Esophagus squamous epithelium (tissue), 5 donors: ENCODE results near the gene FHOD3. TPM values are rescaled to one million over a fixed set of nuclear protein-coding genes. Genes with fewer than 3 reads are reported as not detected.

Experiments
- DNase-seq: peaks from one replicate; lab custom pipeline; 2025; lab: John Stamatoyannopoulos, UW
- H3K27ac ChIP-seq, 4 donors: fragments of 200-600 bp; sonication (generic); one replicate each; pipeline ENCODE4 v1.5.1; 2016 to 2019; ENCODE audit warnings: mild to moderate bottlenecking in 1 of 4
- H3K27me3 ChIP-seq, 4 donors: fragments of 200-600 bp; sonication (generic); 1 replicate in 3 of 4; 2 replicates in 1 of 4; pipeline versions ENCODE4 v1.5.1 to v1.6.0; 2017 to 2021; ENCODE audit warnings: antibody characterized with exemption in 1 of 4
- H3K36me3 ChIP-seq, 3 donors: fragments of 200-600 bp; sonication (generic); one replicate each; pipeline ENCODE4 v1.5.1; 2016 to 2019
- H3K4me1 ChIP-seq, 3 donors: fragments of 200-600 bp; sonication (generic); one replicate each; pipeline ENCODE4 v1.5.1; 2017 to 2019
- H3K4me3 ChIP-seq, 4 donors: fragments of 200-600 bp; sonication (generic); 1 replicate in 3 of 4; 2 replicates in 1 of 4; pipeline ENCODE4 v1.5.1; 2016 to 2019; ENCODE audit warnings: mild to moderate bottlenecking in 2 of 4, moderate library complexity in 1 of 4
- H3K9me3 ChIP-seq, 3 donors: fragments of 200-600 bp; sonication (generic); one replicate each; pipeline ENCODE4 v1.5.1; 2016 to 2019
- POLR2A ChIP-seq, 4 donors: fragments of 450-650 bp; IDR thresholded peaks; one replicate each; pipeline ENCODE4 v1.6.1; 2017; ENCODE audit warnings: antibody characterized with exemption in 4 of 4, mild to moderate bottlenecking in 4 of 4, moderate library complexity in 3 of 4
- WGBS, 2 donors: methylation state at CpG; one replicate each; pipeline ENCODE4 v1.1.5; 2018; 5-methylcytosine and 5-hydroxymethylcytosine counted together
- intact Hi-C: fragments of 100-400 bp; cut with DNase I; formaldehyde crosslinking; loops from one replicate; pipeline ENCODE4 v1.15.0; 2022
- total RNA-seq, 4 donors: library from RNA; depleted of rRNA; stranded (reverse); fragments of >200 nt; gene quantifications; one replicate each; pipeline ENCODE4 v1.1.0, GENCODE V29; 2016
- TF ChIP-seq, protein P1 (sequence below), 6 experiments: fragments of 450-650 bp in 4 of 6; fragments of 200-600 bp in 2 of 6; sonication (generic) in 2 of 6; IDR thresholded peaks; one replicate each; pipeline ENCODE4 v1.5.1; 2016 to 2019; ENCODE audit warnings: antibody characterized with exemption in 6 of 6, mild to moderate bottlenecking in 4 of 6, moderate library complexity in 4 of 6
- donor health status: DM: yes; HTN: yes; CAD: no.

FHOD3 gene
- total RNA-seq, 4 donors from 2014 or later: 3.1 to 29.6 (median 5.7) TPM

- TF ChIP-seq, protein P1, sequence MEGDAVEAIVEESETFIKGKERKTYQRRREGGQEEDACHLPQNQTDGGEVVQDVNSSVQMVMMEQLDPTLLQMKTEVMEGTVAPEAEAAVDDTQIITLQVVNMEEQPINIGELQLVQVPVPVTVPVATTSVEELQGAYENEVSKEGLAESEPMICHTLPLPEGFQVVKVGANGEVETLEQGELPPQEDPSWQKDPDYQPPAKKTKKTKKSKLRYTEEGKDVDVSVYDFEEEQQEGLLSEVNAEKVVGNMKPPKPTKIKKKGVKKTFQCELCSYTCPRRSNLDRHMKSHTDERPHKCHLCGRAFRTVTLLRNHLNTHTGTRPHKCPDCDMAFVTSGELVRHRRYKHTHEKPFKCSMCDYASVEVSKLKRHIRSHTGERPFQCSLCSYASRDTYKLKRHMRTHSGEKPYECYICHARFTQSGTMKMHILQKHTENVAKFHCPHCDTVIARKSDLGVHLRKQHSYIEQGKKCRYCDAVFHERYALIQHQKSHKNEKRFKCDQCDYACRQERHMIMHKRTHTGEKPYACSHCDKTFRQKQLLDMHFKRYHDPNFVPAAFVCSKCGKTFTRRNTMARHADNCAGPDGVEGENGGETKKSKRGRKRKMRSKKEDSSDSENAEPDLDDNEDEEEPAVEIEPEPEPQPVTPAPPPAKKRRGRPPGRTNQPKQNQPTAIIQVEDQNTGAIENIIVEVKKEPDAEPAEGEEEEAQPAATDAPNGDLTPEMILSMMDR (IDR thresholded peaks at IDR 0.05): no peak
- no peak for TF ChIP-seq POLR2A (IDR thresholded peaks at IDR 0.05)
- WGBS, 2 donors: 78 to 84% methylated on average over 8 to 10 of the region's 10 CpGs
- intact Hi-C loops: no loop called here
Measured at GRCh38 chr18:36595046-36595817, 297.7 kb downstream of the FHOD3 start.

GRCh38 chr18:36595818-36596215 lies 298.3 kb downstream of the FHOD3 start:
- DNase-seq: no peak
- Histone ChIP-seq H3K4me3 (no peak overlapping the region), H3K36me3 (no peaks in the 10 kb centered on the region), H3K9me3 (no peaks in the 10 kb centered on the region), H3K27me3 (no peaks in the 10 kb centered on the region), H3K4me1 (peaks cover 0 to 29% (median 8%) of the 10 kb centered on the region in 3 donors), H3K27ac (no peak overlapping the region)
- TF ChIP-seq, protein P1 (IDR thresholded peaks at IDR 0.05): no peak
- no peak for TF ChIP-seq POLR2A (IDR thresholded peaks at IDR 0.05)
- 91 to 93% methylated on average over 6 of the region's 6 CpGs for WGBS, 2 donors
- intact Hi-C loops: no loop called here

More at GRCh38 chr18:36595046-36595817, 297.7 kb downstream of the FHOD3 start:
- no peak for DNase-seq
- Histone ChIP-seq H3K9me3 (no peaks in the 10 kb centered on the region), H3K4me1 (peaks cover 0 to 32% (median 8%) of the 10 kb centered on the region in 3 donors), H3K27ac (no peak overlapping the region), H3K4me3 (no peak overlapping the region), H3K36me3 (no peaks in the 10 kb centered on the region), H3K27me3 (no peaks in the 10 kb centered on the region)

GRCh38 chr18:36597636-36598035 lies 300.1 kb downstream of the FHOD3 start:
- Histone ChIP-seq H3K27me3 (no peaks in the 10 kb centered on the region), H3K9me3 (no peaks in the 10 kb centered on the region), H3K27ac (no peak overlapping the region), H3K36me3 (no peaks in the 10 kb centered on the region), H3K4me1 (peaks cover 0 to 10% (median 0%) of the 10 kb centered on the region in 3 donors), H3K4me3 (no peak overlapping the region)
- WGBS, 2 donors: 76 to 85% methylated on average over 3 to 4 of the region's 4 CpGs
- DNase-seq: no peak
- intact Hi-C loops: no loop called here
- TF ChIP-seq POLR2A (IDR thresholded peaks at IDR 0.05): no peak

- Histone ChIP-seq H3K4me3 (no peak overlapping the region), H3K36me3 (no peaks in the 10 kb centered on the region), H3K4me1 (no peaks in the 10 kb centered on the region), H3K9me3 (no peaks in the 10 kb centered on the region), H3K27ac (no peak overlapping the region), H3K27me3 (no peaks in the 10 kb centered on the region)
- intact Hi-C loops: no loop called here
- no peak for DNase-seq
- TF ChIP-seq, protein P1 (IDR thresholded peaks at IDR 0.05): no peak
- no peak for TF ChIP-seq POLR2A (IDR thresholded peaks at IDR 0.05)
- WGBS, 2 donors: 78 to 84% methylated on average over 3 of the region's 3 CpGs
Measured at GRCh38 chr18:36600548-36600947, 303.0 kb downstream of the FHOD3 start.

GRCh38 chr18:36601316-36601715 lies 303.8 kb downstream of the FHOD3 start:
- intact Hi-C loops: no loop called here
- TF ChIP-seq, protein P1 (IDR thresholded peaks at IDR 0.05): no peak
- TF ChIP-seq POLR2A (IDR thresholded peaks at IDR 0.05): no peak
- H3K27me3 ChIP-seq: no peaks in the 10 kb centered on the region
- WGBS, 2 donors: 40 to 61% methylated on average over 1 of the region's 1 CpG
- no peak overlapping the region for H3K27ac ChIP-seq
- no peak for DNase-seq
- no peaks in the 10 kb centered on the region for H3K9me3 ChIP-seq
- H3K36me3 ChIP-seq: no peaks in the 10 kb centered on the region
- H3K4me3 ChIP-seq: no peak overlapping the region
- no peaks in the 10 kb centered on the region for H3K4me1 ChIP-seq
